Aorta (tissue), 5 donors: ENCODE data around the gene CCDC136. TPM values are rescaled to one million over a fixed set of nuclear protein-coding genes. Genes with fewer than 3 reads are reported as not detected.
A peak's percentile ranks its signal among the peaks of the same experiment; 100 is the strongest.

Experiments
- ATAC-seq: fragments of 200-7000 bp; cut with Tn5 transposase; one replicate; pipeline ENCODE4 v1.9.1; 2022; ENCODE audit warnings: moderate library complexity; ENCODE audit not compliant: low FRiP score
- DNase-seq, 2 donors: peaks; one replicate each; pipeline ENCODE4 v3.0.0-alpha.2; 2020
- H3K27ac ChIP-seq, 2 donors: one replicate each; pipeline ENCODE4 v1.5.1; 2013; ENCODE audit warnings: low read length in 2 of 2, mild to moderate bottlenecking in 2 of 2, moderate library complexity in 2 of 2, control low read depth in 1 of 2, inconsistent platforms in 1 of 2, low read depth in 1 of 2
- H3K27me3 ChIP-seq, 2 donors: one replicate each; pipeline ENCODE4 v1.6.1; 2013; ENCODE audit warnings: control low read depth in 1 of 2, low read length in 1 of 2, mild to moderate bottlenecking in 1 of 2, moderate library complexity in 1 of 2; ENCODE audit not compliant: insufficient read depth in 2 of 2, control insufficient read depth in 1 of 2
- H3K36me3 ChIP-seq, 2 donors: one replicate each; pipeline ENCODE4 v1.6.1; 2013; ENCODE audit warnings: control low read depth in 1 of 2, low read length in 1 of 2, mild to moderate bottlenecking in 1 of 2; ENCODE audit not compliant: insufficient read depth in 2 of 2, control insufficient read depth in 1 of 2
- H3K4me1 ChIP-seq, 2 donors: one replicate each; pipeline ENCODE4 v1.6.1; 2013; ENCODE audit warnings: low read length in 2 of 2, control low read depth in 1 of 2, mild to moderate bottlenecking in 1 of 2, moderate library complexity in 1 of 2; ENCODE audit not compliant: insufficient read depth in 2 of 2, control insufficient read depth in 1 of 2
- H3K4me3 ChIP-seq, 2 donors: one replicate each; pipeline ENCODE4 v1.5.1; 2013; ENCODE audit warnings: low read length in 2 of 2, control low read depth in 1 of 2, mild to moderate bottlenecking in 1 of 2
- H3K9me3 ChIP-seq: one replicate; pipeline ENCODE4 v1.6.1; 2013; ENCODE audit warnings: mild to moderate bottlenecking, low read length; ENCODE audit not compliant: control insufficient read depth
- WGBS, 2 donors: extraction: QIAGEN DNeasy Blood & Tissue Kit; methylation state at CpG; one replicate each; pipeline ENCODE4 v1.1.7; 2013; 5-methylcytosine and 5-hydroxymethylcytosine counted together
- intact Hi-C, 2 donors: fragments of 100-400 bp; cut with DNase I; formaldehyde crosslinking; loops; one replicate each; pipeline versions ENCODE4 v1.14.2 to v1.15.0; 2022
- polyA plus RNA-seq, 2 donors: library from polyadenylated mRNA; stranded (reverse); fragments of 200-250 nt; gene quantifications; one replicate each; pipeline ENCODE4 v1.2.3, GENCODE V29; 2013
- total RNA-seq, 2 donors: library from RNA; stranded (reverse); fragmentation: NEBNext Ultra II Directional; extraction: Animal tissue kit (Norgen Biotek cat#: 25700); gene quantifications; one replicate each; pipeline ENCODE4 v1.2.1, GENCODE V29; 2021
- donor health status: healthy with polysubstance abuse.
- donor health status: Bipolar disorder and iron deficiency.
- donor health status: DM: no; HTN: no; CAD: no.
- donor health status: DM: no; HTN: no; CAD: no.
- donor health status: DM: yes; HTN: yes; CAD: no.

Gene CCDC136
- total and polyA plus RNA-seq, 4 donors, result 7.5 to 29.5 (median 13.6) TPM

DNA sequence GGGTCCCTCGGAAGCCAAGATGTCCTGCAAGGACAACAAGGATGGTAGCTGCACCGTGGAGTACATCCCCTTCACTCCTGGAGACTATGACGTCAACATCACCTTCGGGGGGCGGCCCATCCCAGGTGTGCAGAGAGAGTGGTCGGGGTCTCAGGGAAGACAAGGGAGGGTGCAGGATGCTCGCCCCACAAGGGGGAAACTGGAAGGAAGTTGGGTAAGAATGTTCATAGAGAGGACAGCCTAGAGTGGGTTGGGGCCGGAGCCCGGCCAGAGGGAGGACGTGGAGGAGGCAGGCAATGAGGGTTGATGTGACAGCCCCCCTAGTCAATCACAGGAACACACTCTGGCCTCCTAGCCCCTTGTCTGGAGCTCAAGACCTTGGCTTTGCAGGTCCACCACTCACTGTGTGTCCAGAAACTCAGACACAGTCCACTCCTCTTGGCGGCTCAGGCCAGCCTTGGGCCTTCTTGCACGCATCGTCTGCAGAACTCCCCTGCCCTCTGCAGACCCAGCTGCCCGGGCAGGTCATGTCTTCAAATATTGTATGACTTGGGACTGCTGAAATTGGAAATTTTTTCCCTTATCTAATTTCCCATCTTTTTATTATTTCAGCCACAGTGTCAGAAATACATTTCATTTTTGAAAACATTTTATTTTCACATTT is 55.1 kb downstream of the CCDC136 start:
- DNase-seq (no peak), ATAC-seq (no peak)
- Histone ChIP-seq H3K4me1 (no peaks in the 10 kb centered on the region), H3K9me3 (no peaks in the 10 kb centered on the region), H3K27me3 (no peaks in the 10 kb centered on the region), H3K27ac (no peak overlapping the region), H3K36me3 (peaks cover 0 to 10% of the 10 kb centered on the region in 2 donors), H3K4me3 (no peak overlapping the region)
- 83 to 88% methylated on average over 14 of the region's 14 CpGs for WGBS, 2 donors
- intact Hi-C loops, result no loop called here

DNA sequence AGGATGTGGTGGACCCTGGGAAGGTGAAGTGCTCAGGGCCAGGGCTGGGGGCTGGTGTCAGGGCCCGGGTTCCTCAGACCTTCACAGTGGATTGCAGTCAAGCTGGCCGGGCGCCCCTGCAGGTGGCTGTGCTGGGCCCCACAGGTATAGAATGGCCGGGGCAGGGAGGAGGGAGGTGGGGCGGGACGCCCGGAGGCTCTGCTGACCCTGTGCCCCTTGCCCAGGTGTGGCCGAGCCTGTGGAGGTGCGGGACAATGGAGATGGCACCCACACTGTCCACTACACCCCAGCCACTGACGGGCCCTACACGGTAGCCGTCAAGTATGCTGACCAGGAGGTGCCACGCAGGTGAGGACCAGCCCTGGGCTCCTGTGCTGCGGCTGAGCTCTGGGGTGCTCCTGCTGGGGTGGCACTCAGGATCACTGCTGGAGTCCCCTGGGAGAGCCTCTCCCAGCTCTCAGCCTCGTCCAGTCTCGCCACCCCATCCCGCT is 56.0 kb downstream of the CCDC136 start:
- DNase-seq, result peak in 1 of 2 donors; percentile 44
- no peak overlapping the region for H3K27ac ChIP-seq

DNA sequence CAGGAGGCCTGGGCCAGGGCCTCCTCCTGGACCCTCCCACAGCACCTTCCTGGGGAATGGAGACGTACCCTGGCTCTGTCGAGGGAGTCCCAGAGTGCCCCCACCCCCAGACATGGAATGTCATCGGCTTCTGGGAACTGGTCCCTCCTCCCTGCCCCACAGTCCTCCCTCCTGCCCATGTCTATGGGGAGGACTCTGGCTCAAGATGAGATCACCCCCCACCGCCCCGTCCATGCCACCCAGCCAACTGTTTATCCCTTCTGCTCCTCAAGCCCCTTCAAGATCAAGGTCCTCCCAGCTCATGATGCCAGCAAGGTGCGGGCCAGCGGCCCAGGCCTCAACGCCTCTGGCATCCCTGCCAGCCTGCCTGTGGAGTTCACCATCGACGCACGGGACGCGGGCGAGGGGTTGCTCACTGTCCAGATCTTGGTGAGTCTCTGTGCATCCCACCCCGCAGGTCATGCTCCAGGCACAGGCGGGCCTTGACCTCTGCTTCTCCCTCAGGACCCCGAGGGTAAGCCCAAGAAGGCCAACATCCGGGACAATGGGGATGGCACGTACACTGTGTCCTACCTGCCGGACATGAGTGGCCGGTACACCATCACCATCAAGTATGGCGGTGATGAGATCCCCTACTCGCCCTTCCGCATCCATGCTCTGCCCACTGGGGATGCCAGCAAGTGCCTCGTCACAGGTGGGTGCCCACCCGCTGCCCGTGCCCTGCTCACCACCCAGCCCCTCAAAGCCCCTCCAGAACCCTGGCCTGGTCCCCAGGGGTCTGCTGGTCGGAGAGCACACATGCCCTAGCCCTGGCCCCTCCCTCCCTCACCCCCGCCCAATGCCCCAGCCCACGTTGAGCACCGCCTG is 56.8 kb downstream of the CCDC136 start:
- no peaks in the 10 kb centered on the region for H3K9me3 ChIP-seq
- peaks cover 4 to 8% of the 10 kb centered on the region in 2 donors for H3K36me3 ChIP-seq
- ATAC-seq (no peak), DNase-seq (peak in 1 of 2 donors; percentile 40)
- intact Hi-C loops, result no loop called here
- WGBS, 2 donors, result 90 to 91% methylated on average over 31 of the region's 31 CpGs
- no peaks in the 10 kb centered on the region for H3K27me3 ChIP-seq
- H3K27ac ChIP-seq, result no peak overlapping the region
- no peaks in the 10 kb centered on the region for H3K4me1 ChIP-seq
- H3K4me3 ChIP-seq, result no peak overlapping the region

More for the DNA sequence above, 56.0 kb downstream of the CCDC136 start:
- Histone ChIP-seq H3K4me3 (no peak overlapping the region), H3K4me1 (no peaks in the 10 kb centered on the region), H3K27me3 (no peaks in the 10 kb centered on the region), H3K36me3 (peaks cover 4 to 8% of the 10 kb centered on the region in 2 donors), H3K9me3 (no peaks in the 10 kb centered on the region)
- ATAC-seq, result no peak
- 93 to 94% methylated on average over 13 to 17 of the region's 17 CpGs for WGBS, 2 donors
- intact Hi-C loops, result no loop called here

DNA sequence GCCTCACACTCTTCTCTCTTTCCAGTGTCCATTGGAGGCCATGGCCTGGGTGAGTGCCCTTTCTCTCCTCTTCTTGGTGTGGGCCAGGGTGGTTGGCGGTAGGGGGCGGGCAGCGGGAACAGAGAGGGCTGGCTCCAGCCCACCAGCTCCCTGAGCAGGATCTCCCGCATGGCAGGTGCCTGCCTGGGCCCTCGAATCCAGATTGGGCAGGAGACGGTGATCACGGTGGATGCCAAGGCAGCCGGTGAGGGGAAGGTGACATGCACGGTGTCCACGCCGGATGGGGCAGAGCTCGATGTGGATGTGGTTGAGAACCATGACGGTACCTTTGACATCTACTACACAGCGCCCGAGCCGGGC is 57.4 kb downstream of the CCDC136 start:
- H3K4me1 ChIP-seq, result no peaks in the 10 kb centered on the region
- DNase-seq, result peak in 1 of 2 donors; percentile 32
- no peak overlapping the region for H3K27ac ChIP-seq
- no peak overlapping the region for H3K4me3 ChIP-seq
- H3K27me3 ChIP-seq, result no peaks in the 10 kb centered on the region
- H3K9me3 ChIP-seq, result no peaks in the 10 kb centered on the region
- intact Hi-C loops, result no loop called here
- peaks cover 4 to 12% of the 10 kb centered on the region in 2 donors for H3K36me3 ChIP-seq
- WGBS, 2 donors, result 94% methylated on average over 16 of the region's 16 CpGs
- no peak for ATAC-seq

DNA sequence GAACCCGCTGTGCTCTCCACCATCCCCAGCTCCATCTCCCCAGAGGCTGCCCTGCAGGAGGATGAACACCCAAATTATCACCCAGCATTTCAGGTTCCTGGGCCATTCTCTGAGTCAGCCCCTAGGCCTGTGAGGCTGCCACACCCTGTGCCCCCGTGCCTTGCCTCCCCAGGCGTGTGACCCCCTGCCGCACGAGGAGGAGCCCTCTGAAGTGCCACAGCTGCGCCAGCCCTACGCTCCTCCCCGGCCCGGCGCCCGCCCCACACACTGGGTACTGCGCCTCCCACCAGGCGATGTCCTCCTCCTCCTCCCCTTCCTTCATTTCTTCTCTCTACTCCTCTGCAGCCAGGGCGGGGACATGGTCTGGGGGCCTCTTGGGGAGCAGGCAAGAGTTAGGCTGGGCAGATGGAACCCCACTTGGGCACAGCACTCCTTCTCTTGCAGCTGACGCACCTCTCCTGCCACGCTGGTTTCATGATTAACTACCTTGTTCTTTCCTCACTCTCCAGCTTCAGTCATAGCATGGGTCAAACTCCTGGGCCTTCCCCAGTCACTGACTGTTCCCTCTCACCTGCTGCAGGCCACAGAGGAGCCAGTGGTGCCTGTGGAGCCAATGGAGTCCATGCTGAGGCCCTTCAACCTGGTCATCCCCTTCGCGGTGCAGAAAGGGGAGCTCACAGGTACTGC is 58.2 kb downstream of the CCDC136 start:
- Histone ChIP-seq H3K9me3 (no peaks in the 10 kb centered on the region), H3K27ac (no peak overlapping the region), H3K4me1 (no peaks in the 10 kb centered on the region), H3K27me3 (no peaks in the 10 kb centered on the region), H3K4me3 (no peak overlapping the region), H3K36me3 (peaks cover 4 to 16% of the 10 kb centered on the region in 2 donors)
- 91 to 93% methylated on average over 17 to 18 of the region's 18 CpGs for WGBS, 2 donors
- ATAC-seq, result no peak
- intact Hi-C loops, result no loop called here
- DNase-seq, result no peak

DNA sequence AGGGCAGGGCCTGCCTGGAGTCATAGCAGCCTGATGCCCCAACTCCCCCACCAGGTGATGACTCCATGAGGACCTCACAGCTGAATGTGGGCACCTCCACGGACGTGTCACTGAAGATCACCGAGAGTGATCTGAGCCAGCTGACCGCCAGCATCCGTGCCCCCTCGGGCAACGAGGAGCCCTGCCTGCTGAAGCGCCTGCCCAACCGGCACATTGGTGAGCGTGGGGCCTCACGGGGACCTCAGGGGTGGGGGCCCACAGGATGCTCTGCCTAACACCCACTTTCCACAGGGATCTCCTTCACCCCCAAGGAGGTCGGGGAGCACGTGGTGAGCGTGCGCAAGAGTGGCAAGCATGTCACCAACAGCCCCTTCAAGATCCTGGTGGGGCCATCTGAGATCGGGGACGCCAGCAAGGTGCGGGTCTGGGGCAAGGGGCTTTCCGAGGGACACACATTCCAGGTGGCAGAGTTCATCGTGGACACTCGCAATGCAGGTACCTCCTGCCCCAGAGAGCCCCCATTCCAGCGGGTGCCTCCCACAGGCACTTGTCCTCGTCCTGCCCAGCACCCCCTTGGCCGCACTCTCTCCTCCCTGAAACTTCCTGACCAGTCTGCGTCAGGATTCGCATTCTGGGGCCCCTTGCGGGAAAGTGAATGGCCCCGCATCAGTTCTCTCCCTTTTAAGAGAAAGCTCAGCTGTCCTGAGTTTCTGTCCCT is 60.9 kb downstream of the CCDC136 start:
- 91 to 92% methylated on average over 28 of the region's 28 CpGs for WGBS, 2 donors
- Histone ChIP-seq H3K27ac (no peak overlapping the region), H3K4me3 (no peak overlapping the region), H3K27me3 (no peaks in the 10 kb centered on the region), H3K9me3 (no peaks in the 10 kb centered on the region), H3K4me1 (no peaks in the 10 kb centered on the region), H3K36me3 (peaks cover 4 to 21% of the 10 kb centered on the region in 2 donors)
- intact Hi-C loops, result no loop called here
- DNase-seq (no peak), ATAC-seq (no peak)

DNA sequence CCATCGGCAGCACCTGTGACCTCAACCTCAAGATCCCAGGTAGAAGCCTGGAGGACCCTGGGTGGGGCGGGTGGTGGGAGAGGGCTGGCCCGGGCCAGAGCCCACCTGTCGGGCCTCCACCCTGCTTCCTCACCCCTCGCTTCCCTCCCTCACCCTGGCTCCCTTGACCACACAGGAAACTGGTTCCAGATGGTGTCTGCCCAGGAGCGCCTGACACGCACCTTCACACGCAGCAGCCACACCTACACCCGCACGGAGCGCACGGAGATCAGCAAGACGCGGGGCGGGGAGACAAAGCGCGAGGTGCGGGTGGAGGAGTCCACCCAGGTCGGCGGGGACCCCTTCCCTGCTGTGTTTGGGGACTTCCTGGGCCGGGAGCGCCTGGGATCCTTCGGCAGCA is 62.0 kb downstream of the CCDC136 start:
- Histone ChIP-seq H3K27ac (no peak overlapping the region), H3K36me3 (peaks cover 4 to 21% of the 10 kb centered on the region in 2 donors)
- DNase-seq, result no peak

DNA sequence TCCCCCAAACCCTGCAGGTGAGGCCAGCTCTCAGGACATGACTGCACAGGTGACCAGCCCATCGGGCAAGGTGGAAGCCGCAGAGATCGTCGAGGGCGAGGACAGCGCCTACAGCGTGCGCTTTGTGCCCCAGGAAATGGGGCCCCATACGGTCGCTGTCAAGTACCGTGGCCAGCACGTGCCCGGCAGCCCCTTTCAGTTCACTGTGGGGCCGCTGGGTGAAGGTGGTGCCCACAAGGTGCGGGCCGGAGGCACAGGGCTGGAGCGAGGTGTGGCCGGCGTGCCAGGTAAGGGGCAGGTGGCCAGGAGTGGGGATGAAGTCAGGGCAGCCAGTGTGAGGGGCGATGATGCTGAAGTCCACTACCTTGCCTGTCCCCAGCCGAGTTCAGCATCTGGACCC is 62.6 kb downstream of the CCDC136 start:
- no peak overlapping the region for H3K27ac ChIP-seq
- no peaks in the 10 kb centered on the region for H3K27me3 ChIP-seq
- ATAC-seq (no peak), DNase-seq (no peak)
- intact Hi-C loops, result no loop called here
- H3K36me3 ChIP-seq, result peaks cover 4 to 21% of the 10 kb centered on the region in 2 donors
- no peak overlapping the region for H3K4me3 ChIP-seq
- WGBS, 2 donors, result 92% methylated on average over 21 of the region's 21 CpGs
- no peaks in the 10 kb centered on the region for H3K4me1 ChIP-seq
- H3K9me3 ChIP-seq, result no peaks in the 10 kb centered on the region

More for the DNA sequence above, 62.0 kb downstream of the CCDC136 start:
- 89 to 90% methylated on average over 20 to 23 of the region's 23 CpGs for WGBS, 2 donors
- no peak overlapping the region for H3K4me3 ChIP-seq
- H3K27me3 ChIP-seq, result no peaks in the 10 kb centered on the region
- no peaks in the 10 kb centered on the region for H3K4me1 ChIP-seq
- intact Hi-C loops, result no loop called here
- H3K9me3 ChIP-seq, result no peaks in the 10 kb centered on the region
- no peak for ATAC-seq
